Mesenchymal stem cell (in vitro differentiated cells and primary cell): ENCODE results near the gene SLIRP.
A peak's percentile ranks its signal among the peaks of the same experiment; 100 is the strongest.

Source experiments
- DNase-seq: peaks from one replicate; pipeline ENCODE4 v3.0.0-alpha.2; 2013
- H2AFZ ChIP-seq: one replicate; pipeline ENCODE4 v1.6.1; 2013; ENCODE audit warnings: low read depth, mild to moderate bottlenecking, control low read depth, inconsistent platforms, low read length, moderate library complexity
- H2AK5ac ChIP-seq: 2 replicates; pipeline ENCODE4 v1.6.1; 2013; ENCODE audit warnings: low read length, moderate library complexity, mild to moderate bottlenecking, inconsistent platforms; ENCODE audit not compliant: severe bottlenecking
- H2BK120ac ChIP-seq: one replicate; pipeline ENCODE4 v1.6.1; 2013; ENCODE audit warnings: low read depth, mild to moderate bottlenecking, inconsistent platforms, low read length, moderate library complexity
- H2BK12ac ChIP-seq, 2 experiments: one replicate each; pipeline ENCODE4 v1.6.1; 2013; ENCODE audit warnings: inconsistent platforms in 2 of 2, low read length in 2 of 2, mild to moderate bottlenecking in 2 of 2, moderate library complexity in 2 of 2, control low read depth in 1 of 2
- H2BK15ac ChIP-seq: one replicate; pipeline ENCODE4 v1.6.1; 2013; ENCODE audit warnings: mild to moderate bottlenecking, low read depth, inconsistent platforms; ENCODE audit not compliant: poor library complexity, severe bottlenecking
- H2BK5ac ChIP-seq: 2 replicates; pipeline ENCODE4 v1.6.1; 2013; ENCODE audit warnings: low read depth, mild to moderate bottlenecking, low read length, control low read depth, inconsistent platforms; ENCODE audit not compliant: poor library complexity, severe bottlenecking
- H3K14ac ChIP-seq, 2 experiments: one replicate each; pipeline ENCODE4 v1.6.1; 2013; ENCODE audit warnings: inconsistent platforms in 2 of 2, low read length in 2 of 2, control low read depth in 1 of 2, mild to moderate bottlenecking in 1 of 2, moderate library complexity in 1 of 2
- H3K18ac ChIP-seq, 2 experiments: one replicate each; pipeline ENCODE4 v1.6.1; 2013; ENCODE audit warnings: inconsistent platforms in 2 of 2, low read length in 2 of 2, control low read depth in 1 of 2, low read depth in 1 of 2, mild to moderate bottlenecking in 1 of 2
- H3K23ac ChIP-seq, 2 experiments: one replicate each; pipeline ENCODE4 v1.6.1; 2013; ENCODE audit warnings: inconsistent platforms in 2 of 2, low read length in 2 of 2, mild to moderate bottlenecking in 2 of 2, moderate library complexity in 2 of 2, control low read depth in 1 of 2
- H3K27ac ChIP-seq: 2 replicates; pipeline ENCODE4 v1.5.1; 2013; ENCODE audit warnings: mild to moderate bottlenecking, moderate library complexity, low read length, control low read depth, inconsistent platforms; ENCODE audit not compliant: poor library complexity, severe bottlenecking
- H3K27me3 ChIP-seq, 2 experiments: 2 replicates each; pipeline versions ENCODE4 v1.6.1 to v1.7.0; 2013; ENCODE audit warnings: low read length in 2 of 2, mild to moderate bottlenecking in 2 of 2, moderate library complexity in 2 of 2, control low read depth in 1 of 2, inconsistent platforms in 1 of 2; ENCODE audit not compliant: control insufficient read depth in 1 of 2, insufficient read depth in 1 of 2
- H3K36me3 ChIP-seq, 2 experiments: 2 replicates each; pipeline versions ENCODE4 v1.6.1 to v1.7.0; 2013; ENCODE audit warnings: low read length in 2 of 2, control low read depth in 1 of 2, inconsistent platforms in 1 of 2, low read depth in 1 of 2, mild to moderate bottlenecking in 1 of 2; ENCODE audit not compliant: insufficient read depth in 2 of 2, control insufficient read depth in 1 of 2
- H3K4ac ChIP-seq, 2 experiments: one replicate each; pipeline ENCODE4 v1.6.1; 2013; ENCODE audit warnings: inconsistent platforms in 2 of 2, low read length in 2 of 2, mild to moderate bottlenecking in 2 of 2, moderate library complexity in 2 of 2, control low read depth in 1 of 2, low read depth in 1 of 2
- H3K4me1 ChIP-seq: 2 replicates; pipeline ENCODE4 v1.6.1; 2013; ENCODE audit warnings: low read depth, low read length, control low read depth; ENCODE audit not compliant: control insufficient read depth, insufficient read depth
- H3K4me2 ChIP-seq: 2 replicates; pipeline ENCODE4 v1.6.1; 2013; ENCODE audit warnings: low read length, mild to moderate bottlenecking, inconsistent platforms; ENCODE audit not compliant: poor library complexity, severe bottlenecking
- H3K4me3 ChIP-seq, 2 experiments: 2 replicates each; pipeline versions ENCODE4 v1.5.1 to v1.7.0; 2013; ENCODE audit warnings: low read length in 2 of 2, mild to moderate bottlenecking in 2 of 2, control low read depth in 1 of 2, low read depth in 1 of 2; ENCODE audit not compliant: insufficient read depth in 1 of 2
- H3K79me1 ChIP-seq: replicated peaks from 2 replicates; pipeline ENCODE4 v1.6.1; 2013; ENCODE audit warnings: mild to moderate bottlenecking, control low read depth, low read length, inconsistent platforms; ENCODE audit not compliant: poor library complexity, severe bottlenecking
- H3K9ac ChIP-seq: 2 replicates; pipeline ENCODE4 v1.7.0; 2013; ENCODE audit warnings: mild to moderate bottlenecking, low read length, moderate library complexity
- H3K9me3 ChIP-seq: 2 replicates; pipeline ENCODE4 v1.7.0; 2013; ENCODE audit warnings: mild to moderate bottlenecking, low read length; ENCODE audit not compliant: control insufficient read depth
- H4K8ac ChIP-seq: one replicate; pipeline ENCODE4 v1.6.1; 2013; ENCODE audit warnings: inconsistent platforms, mild to moderate bottlenecking, low read length, moderate library complexity
- H4K91ac ChIP-seq: one replicate; pipeline ENCODE4 v1.6.1; 2013; ENCODE audit warnings: mild to moderate bottlenecking, low read length, inconsistent platforms
- WGBS: methylation state at CpG from one replicate; pipeline ENCODE4 v1.1.7; 2013; ENCODE audit warnings: mixed read lengths; 5-methylcytosine and 5-hydroxymethylcytosine counted together

SLIRP gene

DNA sequence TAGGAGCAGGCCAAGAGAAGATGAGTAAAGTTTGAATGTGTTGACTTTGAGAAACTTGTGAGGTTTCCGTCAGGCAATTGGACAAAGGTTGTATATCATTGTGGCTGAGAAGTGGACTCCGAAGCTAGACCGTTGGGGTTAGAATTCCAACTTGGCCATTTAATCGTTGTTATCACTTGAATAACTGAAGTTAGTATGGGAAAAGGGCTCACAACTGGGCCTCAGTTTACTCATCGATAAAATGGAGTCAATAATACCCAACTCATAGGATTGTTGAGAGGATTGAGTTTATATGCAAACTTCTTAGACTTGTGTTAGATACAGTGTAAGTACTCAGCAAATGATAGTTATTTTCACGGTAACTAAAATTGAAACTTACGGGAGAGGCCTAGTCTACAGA is 846 bp downstream of the SLIRP start:
- Histone ChIP-seq H4K8ac (no peak overlapping the region), H2AFZ (no peak overlapping the region), H3K4me1 (peaks cover 1% of the 10 kb centered on the region), H3K4ac (no peak overlapping the region), H2BK5ac (no peak overlapping the region), H3K4me2 (peak overlapping the region; percentile 86), H2BK15ac (no peak overlapping the region), H2BK12ac (no peak overlapping the region), H4K91ac (no peak overlapping the region), H2AK5ac (no peak overlapping the region), H3K27me3 (no peaks in the 10 kb centered on the region), H3K27ac (no peak overlapping the region), H3K23ac (no peak overlapping the region), H3K9ac (peak overlapping the region; percentile 95), H3K9me3 (no peaks in the 10 kb centered on the region), H3K4me3 (peak overlapping the region in 1 of 2 experiments; percentile 100), H3K36me3 (peaks cover 8 to 44% of the 10 kb centered on the region in 2 experiments), H2BK120ac (no peak overlapping the region), H3K18ac (no peak overlapping the region), H3K79me1 (peaks cover 30% of the 10 kb centered on the region), H3K14ac (no peak overlapping the region)
- 33% methylated on average over 6 of the region's 7 CpGs for WGBS
- DNase-seq, result no peak

- H3K14ac ChIP-seq, result no peak overlapping the region
- peak overlapping the region; percentile 95 for H3K9ac ChIP-seq
- H4K8ac ChIP-seq, result no peak overlapping the region
- H3K27ac ChIP-seq, result no peak overlapping the region
- H2AFZ ChIP-seq, result no peak overlapping the region
- no peak overlapping the region for H3K18ac ChIP-seq
- no peaks in the 10 kb centered on the region for H3K9me3 ChIP-seq
- no peak overlapping the region for H4K91ac ChIP-seq
- no peak for DNase-seq
- H3K36me3 ChIP-seq, result peaks cover 14 to 44% of the 10 kb centered on the region in 2 experiments
- WGBS, result 65% methylated on average over 3 of the region's 3 CpGs
- H2BK5ac ChIP-seq, result no peak overlapping the region
- H2AK5ac ChIP-seq, result no peak overlapping the region
- H3K79me1 ChIP-seq, result peaks cover 28% of the 10 kb centered on the region
- no peak overlapping the region for H2BK120ac ChIP-seq
- H3K4me1 ChIP-seq, result peaks cover 1% of the 10 kb centered on the region
- H3K4me2 ChIP-seq, result peak overlapping the region; percentile 58
- no peak overlapping the region for H3K23ac ChIP-seq
- H3K4ac ChIP-seq, result no peak overlapping the region
- H3K27me3 ChIP-seq, result no peaks in the 10 kb centered on the region
- no peak overlapping the region for H2BK15ac ChIP-seq
- H3K4me3 ChIP-seq, result peak overlapping the region in 1 of 2 experiments; percentile 100
- H2BK12ac ChIP-seq, result no peak overlapping the region
These were observed 1.5 kb downstream of the SLIRP start for GRCh38 chr14:77709412-77709811.

DNA sequence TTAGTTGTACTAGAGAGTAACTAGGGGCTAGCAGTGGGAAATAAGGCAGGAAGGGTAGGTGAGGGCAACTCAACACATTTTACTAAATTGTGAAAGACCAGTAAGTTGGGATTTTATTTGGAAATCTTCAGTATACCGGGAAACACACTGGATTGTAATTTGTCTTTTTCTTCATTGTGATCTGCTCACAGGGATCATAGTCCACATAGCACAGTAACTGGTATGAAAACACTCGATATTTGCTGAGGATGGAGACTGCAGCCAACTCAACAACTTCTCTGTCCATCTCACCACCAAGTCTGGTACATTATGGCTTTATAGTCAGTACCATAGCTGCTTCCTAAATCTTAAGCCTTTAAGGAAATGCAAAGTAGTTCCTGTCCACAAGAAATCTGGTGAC is 2.5 kb downstream of the SLIRP start:
- Histone ChIP-seq H3K4ac (no peak overlapping the region), H2AFZ (no peak overlapping the region), H4K91ac (no peak overlapping the region), H2BK12ac (no peak overlapping the region), H3K9me3 (no peaks in the 10 kb centered on the region), H3K36me3 (peaks cover 14 to 49% of the 10 kb centered on the region in 2 experiments), H3K27ac (no peak overlapping the region), H3K27me3 (no peaks in the 10 kb centered on the region), H2BK120ac (no peak overlapping the region), H2BK15ac (no peak overlapping the region), H3K4me3 (no peak overlapping the region), H3K23ac (no peak overlapping the region), H4K8ac (no peak overlapping the region), H3K14ac (no peak overlapping the region), H3K18ac (no peak overlapping the region), H2BK5ac (peak overlapping the region; percentile 31), H2AK5ac (no peak overlapping the region), H3K79me1 (peaks cover 25% of the 10 kb centered on the region), H3K4me2 (no peak overlapping the region), H3K9ac (no peak overlapping the region), H3K4me1 (peaks cover 1% of the 10 kb centered on the region)
- WGBS, result 100% methylated on average over 2 of the region's 2 CpGs
- no peak for DNase-seq

GRCh38 chr14:77714926-77715325 is 7.0 kb downstream of the SLIRP start:
- Histone ChIP-seq H3K9me3 (no peaks in the 10 kb centered on the region), H3K14ac (no peak overlapping the region), H3K4me3 (no peak overlapping the region), H4K8ac (no peak overlapping the region), H3K18ac (no peak overlapping the region), H2BK15ac (no peak overlapping the region), H2BK12ac (no peak overlapping the region), H2AK5ac (no peak overlapping the region), H3K4ac (no peak overlapping the region), H2BK120ac (no peak overlapping the region), H2AFZ (no peak overlapping the region), H3K36me3 (peaks cover 38 to 89% of the 10 kb centered on the region in 2 experiments), H3K4me1 (no peaks in the 10 kb centered on the region), H3K4me2 (no peak overlapping the region), H3K27me3 (no peaks in the 10 kb centered on the region), H3K9ac (no peak overlapping the region), H3K23ac (no peak overlapping the region), H2BK5ac (no peak overlapping the region), H3K79me1 (peaks cover 23% of the 10 kb centered on the region), H4K91ac (no peak overlapping the region), H3K27ac (no peak overlapping the region)
- no peak for DNase-seq
- WGBS, result 99% methylated on average over 6 of the region's 6 CpGs
